Heart right ventricle (tissue), 16 donors: ENCODE results near the gene LPCAT1. TPM values are rescaled to one million over a fixed set of nuclear protein-coding genes. Genes with fewer than 3 reads are reported as not detected.
"Not testable (repeated sequence)": the region's sequence is repeated elsewhere in the genome, so short reads cannot be mapped to it uniquely, and the experiment has no call there.

Experiments used
- ATAC-seq, 8 donors: fragments of 200-7000 bp; cut with Tn5 transposase; one replicate each; pipeline ENCODE4 v1.9.1; 2020; ENCODE audit warnings: mild to moderate bottlenecking in 8 of 8, moderate library complexity in 8 of 8, moderate number of reproducible peaks in 1 of 8
- DNase-seq, 2 donors: peaks; one replicate each; pipeline ENCODE4 v3.0.0-alpha.2; 2020
- H3K27ac ChIP-seq, 10 donors: fragments of 200-600 bp; sonication (generic) in 2 of 10; one replicate each; pipeline versions ENCODE4 v1.5.0 to v1.8.0; 2020 to 2022; ENCODE audit warnings: mild to moderate bottlenecking in 3 of 10
- H3K27me3 ChIP-seq, 7 donors: fragments of 200-600 bp; one replicate each; pipeline ENCODE4 v1.8.0; 2021 to 2022; ENCODE audit warnings: mild to moderate bottlenecking in 2 of 7
- H3K36me3 ChIP-seq, 9 donors: fragments of 200-600 bp; sonication (generic) in 1 of 9; one replicate each; pipeline versions ENCODE4 v1.5.0 to v1.8.0; 2020 to 2022; ENCODE audit warnings: mild to moderate bottlenecking in 2 of 9
- H3K4me1 ChIP-seq, 9 donors: fragments of 200-600 bp; sonication (generic) in 1 of 9; one replicate each; pipeline versions ENCODE4 v1.5.0 to v1.8.0; 2020 to 2022; ENCODE audit warnings: mild to moderate bottlenecking in 4 of 9
- H3K4me3 ChIP-seq, 10 donors: fragments of 200-600 bp; sonication (generic) in 2 of 10; one replicate each; pipeline versions ENCODE4 v1.5.0 to v1.8.0; 2020 to 2022; ENCODE audit warnings: mild to moderate bottlenecking in 7 of 10, moderate library complexity in 2 of 10
- H3K9me3 ChIP-seq, 11 donors: fragments of 200-600 bp in 10 of 11; sonication (generic) in 2 of 11; one replicate each; pipeline versions ENCODE4 v1.5.0 to v1.8.0; 2013 to 2022; ENCODE audit warnings: mild to moderate bottlenecking in 2 of 11, control low read depth in 1 of 11, moderate library complexity in 1 of 11
- CTCF ChIP-seq, 9 donors: fragments of 200-600 bp; sonication (generic) in 2 of 9; IDR thresholded peaks; one replicate each; pipeline versions ENCODE4 v1.5.0 to v1.8.0; 2021 to 2022; ENCODE audit warnings: antibody characterized with exemption in 9 of 9, mild to moderate bottlenecking in 5 of 9, moderate library complexity in 1 of 9
- WGBS, 2 donors: extraction: QIAGEN DNeasy Blood & Tissue Kit; methylation state at CpG; one replicate each; pipeline ENCODE4 v1.1.7; 2013; ENCODE audit warnings: inconsistent platforms in 1 of 2; 5-methylcytosine and 5-hydroxymethylcytosine counted together
- intact Hi-C, 10 donors: fragments of 100-400 bp; cut with DNase I; formaldehyde crosslinking; loops; one replicate each; pipeline versions ENCODE4 v1.11.1 to v1.14.2; 2022
- polyA plus RNA-seq, 2 donors: library from polyadenylated mRNA; stranded (reverse); fragments of 200-250 nt; gene quantifications; one replicate each; pipeline ENCODE4 v1.2.3, GENCODE V29; 2013
- total RNA-seq, 10 donors: library from RNA; stranded (reverse); fragmentation: NEBNext Ultra II Directional in 3 of 10; extraction: Animal tissue kit (Norgen Biotek cat#: 25700) in 3 of 10; gene quantifications; one replicate each; pipeline versions ENCODE4 v1.2.1 to v1.2.4, GENCODE V29; 2021 to 2023
- donor health status: Arrhythmogenic right ventricular cardiomyopathy.
- donor health status: ischemic (EF 13 %, LVEDD 7.1; RV severe dilation, severe dysfunction).
- donor health status: healthy with polysubstance abuse.
- donor health status: DM: no; HTN: yes; CAD: no.
- donor health status: DM: no; HTN: no; CAD: no.
- donor health status: ischemic (EF 25% LVEDD 6.9; RV normal size, moderate dysfunction).
- donor health status: ischemic (EF 25% LVEDD 5.7; RV mildly dilated, moderate dysfunction).
- donor health status: healthy.
- donor health status: DM: yes; HTN: yes; CAD: no.
- donor health status: Ischemic cardiomyopathy.
- donor health status: ischemic (EF 35%, LVEDD 5.7; RV mildly dilated, moderate dysfunction).
- donor health status: nonischemic (EF 11% LVEDD 7.7; RV severe dilation, severe dysfunction).
- donor health status: DM: yes; HTN: yes; CAD: no.
- donor health status: PGD.
- donor health status: ischemic (EF 29% LVEDD 5.4; RV normal size, mild dysfunction).
- donor health status: nonischemic (EF 23%, LVEDD 6.1; RV moderate dilation, normal function).

The LPCAT1 gene
- total and polyA plus RNA-seq, 12 donors: 5.6 to 25.5 (median 9.6) TPM

GRCh38 chr5:1423901-1424603, 99.7 kb downstream of the LPCAT1 start:
- H3K9me3 ChIP-seq: peaks cover 0 to 37% (median 25%) of the 10 kb centered on the region in 11 donors
- no peak overlapping the region for H3K27ac ChIP-seq
- DNase-seq (no peak), ATAC-seq (no peak)
- H3K36me3 ChIP-seq: no peaks in the 10 kb centered on the region
- H3K4me1 ChIP-seq: peaks cover 0 to 4% (median 0%) of the 10 kb centered on the region in 9 donors
- 77 to 81% methylated on average over 19 of the region's 19 CpGs for WGBS, 2 donors
- intact Hi-C loops: no loop called here
- TF ChIP-seq CTCF (IDR thresholded peaks at IDR 0.05): no peak
- H3K27me3 ChIP-seq: no peaks in the 10 kb centered on the region
- no peak overlapping the region for H3K4me3 ChIP-seq

- intact Hi-C loops: not testable (repeated sequence)
- 85 to 92% methylated on average over 12 to 13 of the region's 13 CpGs for WGBS, 2 donors
Measured at GRCh38 chr5:1422522-1422921, 101.2 kb downstream of the LPCAT1 start.

GRCh38 chr5:1421521-1422341, 102.0 kb downstream of the LPCAT1 start:
- peaks cover 0 to 4% (median 0%) of the 10 kb centered on the region in 9 donors for H3K4me1 ChIP-seq
- DNase-seq: no peak
- intact Hi-C loops: no loop called here

More at GRCh38 chr5:1422522-1422921, 101.2 kb downstream of the LPCAT1 start:
- ATAC-seq, H3K27ac ChIP-seq, H3K4me1 ChIP-seq, H3K27me3 ChIP-seq, H3K36me3 ChIP-seq, DNase-seq, H3K4me3 ChIP-seq: not testable (repeated sequence)
- peaks cover 0 to 21% (median 10%) of the 10 kb centered on the region in 11 donors for H3K9me3 ChIP-seq

More at GRCh38 chr5:1421521-1422341, 102.0 kb downstream of the LPCAT1 start:
- Histone ChIP-seq H3K36me3 (no peaks in the 10 kb centered on the region), H3K27me3 (peaks cover 0 to 3% (median 0%) of the 10 kb centered on the region in 7 donors), H3K27ac (no peak overlapping the region), H3K9me3 (peaks cover 0 to 13% (median 3%) of the 10 kb centered on the region in 11 donors), H3K4me3 (no peak overlapping the region)
- 88 to 91% methylated on average over 29 of the region's 29 CpGs for WGBS, 2 donors
- no peak for TF ChIP-seq CTCF (IDR thresholded peaks at IDR 0.05)
- ATAC-seq: no peak
